Choroid plexus epithelial cell (primary cell): Measurements from ENCODE around the gene LRP1B.

ENCODE experiments used
- DNase-seq: peaks from one replicate; pipeline ENCODE4 v3.0.0-alpha.2; 2010; ENCODE audit warnings: low read depth
- H3K4me3 ChIP-seq: 2 replicates; pipeline ENCODE4 v1.5.1; 2011; ENCODE audit warnings: low read depth, mild to moderate bottlenecking, control low read depth, low read length, moderate library complexity
- CTCF ChIP-seq: conservative IDR thresholded peaks from 2 replicates; pipeline ENCODE4 v1.5.1; 2011; ENCODE audit warnings: low read depth, mild to moderate bottlenecking, control low read depth, inconsistent platforms, low read length, moderate library complexity

The LRP1B gene

GRCh38 chr2:140797718-140798117 is 1333.1 kb downstream of the LRP1B start:
- no peak for TF ChIP-seq CTCF
- H3K4me3 ChIP-seq = no peak overlapping the region
- no peak for DNase-seq

GRCh38 chr2:140791802-140792201 is 1339.0 kb downstream of the LRP1B start:
- TF ChIP-seq CTCF = no peak
- no peak for DNase-seq
- H3K4me3 ChIP-seq = no peak overlapping the region

- no peak overlapping the region for H3K4me3 ChIP-seq
- TF ChIP-seq CTCF = no peak
- DNase-seq = no peak
Measured at GRCh38 chr2:140786585-140786984, 1344.2 kb downstream of the LRP1B start.

- TF ChIP-seq CTCF = no peak
- H3K4me3 ChIP-seq = no peak overlapping the region
- DNase-seq = no peak
Measured at GRCh38 chr2:140775411-140775810, 1355.4 kb downstream of the LRP1B start.

GRCh38 chr2:140770645-140771044 is 1360.2 kb downstream of the LRP1B start:
- no peak for DNase-seq
- TF ChIP-seq CTCF = no peak
- no peak overlapping the region for H3K4me3 ChIP-seq

- H3K4me3 ChIP-seq = no peak overlapping the region
- TF ChIP-seq CTCF = no peak
- DNase-seq = no peak
Measured at GRCh38 chr2:140761807-140762206, 1369.0 kb downstream of the LRP1B start.

GRCh38 chr2:140759426-140760156 is 1371.2 kb downstream of the LRP1B start:
- TF ChIP-seq CTCF = no peak

More at GRCh38 chr2:140759426-140760156, 1371.2 kb downstream of the LRP1B start:
- H3K4me3 ChIP-seq = no peak overlapping the region
- no peak for DNase-seq
